Hypothalamus (tissue), 51 donors: ENCODE measurements around the gene IST1.
"Not testable (repeated sequence)": the region's sequence is repeated elsewhere in the genome, so short reads cannot be mapped to it uniquely, and the experiment has no call there.

Source experiments
- DNase-seq, 51 donors: peaks; one replicate each; lab custom pipeline; 2025; lab: John Stamatoyannopoulos, UW

IST1 gene

GRCh38 chr16:71880176-71880575 lies 15.2 kb upstream of the IST1 start:
- no peak for DNase-seq

DNA sequence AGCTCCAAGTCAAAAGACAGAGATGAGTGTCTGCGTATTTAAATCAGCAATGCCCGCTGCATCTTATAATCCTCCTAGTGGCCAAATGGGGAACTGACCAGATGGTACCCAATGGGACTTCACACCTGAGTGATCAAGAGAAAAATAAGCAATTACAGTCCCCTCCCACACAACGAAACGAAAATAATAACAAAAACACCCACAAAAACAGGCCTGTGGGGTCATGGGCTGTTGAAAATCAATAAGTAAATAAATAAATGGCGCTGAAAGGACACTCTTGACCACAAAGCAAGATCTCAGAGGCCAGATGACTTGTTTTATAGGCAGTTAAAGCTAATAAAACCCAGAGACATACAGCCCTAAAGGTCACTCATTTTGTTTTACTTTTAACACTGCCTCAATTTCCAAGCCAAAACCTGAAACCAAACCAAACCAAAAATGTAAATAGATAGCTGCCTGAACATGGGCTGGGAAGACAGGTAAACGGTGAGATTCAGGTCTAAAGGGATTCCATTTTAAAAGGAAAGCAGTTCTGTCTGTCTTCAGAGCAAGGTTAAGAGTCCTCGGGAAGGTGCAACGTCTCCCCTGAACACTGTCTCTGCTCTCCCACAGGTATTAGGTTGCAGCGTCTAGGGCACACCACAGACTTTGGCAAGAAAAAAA lies 12.7 kb upstream of the IST1 start:
- peak in 29 of 51 donors; percentile 2 to 66 (median 25) for DNase-seq

- peak in 33 of 51 donors; percentile 3 to 75 (median 41) for DNase-seq
Observed at GRCh38 chr16:71883168-71883848, 12.0 kb upstream of the IST1 start.

DNA sequence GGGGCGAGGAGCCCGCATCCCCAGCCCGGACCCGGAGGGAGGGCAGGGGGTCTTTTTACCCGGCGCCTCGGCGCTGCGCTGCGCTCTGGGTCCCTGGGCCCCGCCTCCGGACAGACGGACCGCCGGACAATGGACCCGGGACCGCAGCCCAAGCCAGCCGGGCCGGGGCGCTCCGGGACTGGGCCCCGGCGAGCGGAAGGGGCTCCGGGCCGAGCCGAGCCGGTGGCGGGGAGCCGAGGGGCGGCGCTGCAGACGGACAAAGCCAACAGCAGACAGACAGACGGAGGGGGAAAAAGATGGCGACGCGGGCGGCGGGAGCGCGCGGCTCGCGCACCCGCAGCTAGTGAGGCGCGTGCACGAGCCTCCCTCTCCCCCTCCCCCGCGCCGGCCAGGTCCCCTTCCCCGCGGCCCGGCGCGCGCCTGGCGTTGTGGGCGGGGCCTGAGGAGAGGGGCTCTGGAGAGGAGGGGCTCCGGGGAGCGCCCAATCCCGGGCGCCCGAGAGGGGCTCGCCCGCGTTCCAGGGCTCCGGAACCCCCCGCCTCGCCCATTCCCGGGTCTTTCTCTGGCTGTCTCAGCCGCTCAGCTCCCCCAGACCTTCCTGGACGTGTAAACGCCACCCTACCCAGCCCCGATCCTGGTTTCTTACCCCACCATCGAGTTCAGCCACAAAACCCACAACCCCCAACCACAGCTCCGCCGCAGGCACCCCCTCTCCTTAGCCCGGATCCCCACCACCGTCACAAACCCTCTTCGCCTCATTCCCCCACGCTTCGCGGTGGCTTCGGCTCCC lies 11.3 kb upstream of the IST1 start, which contains the start of gene ZNF821:
ZNF821 (minus strand) TSS at position 334 of the 790 bp plus-strand sequence. CDS start 4,236 bp downstream, outside the sequence.
- DNase-seq: peak in 50 of 51 donors; percentile 13 to 84 (median 64)

DNA sequence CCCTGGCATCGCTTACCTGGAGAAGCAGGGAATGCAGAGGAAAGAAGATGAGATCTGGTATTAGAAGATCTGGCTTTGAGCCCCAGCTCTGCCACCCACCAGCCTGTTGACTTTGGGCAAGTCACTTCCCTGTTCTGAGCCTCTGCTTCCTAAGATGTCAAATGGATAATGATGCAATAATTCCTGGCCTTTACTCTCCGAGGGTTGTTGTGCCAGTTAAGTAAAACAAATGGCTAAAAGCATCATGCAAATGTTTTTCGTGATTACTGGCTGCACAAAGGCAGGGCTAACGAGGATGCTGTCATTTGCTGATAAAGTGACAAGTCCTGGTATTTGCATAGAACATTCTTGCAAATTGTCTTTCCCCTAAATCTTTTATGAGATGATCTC lies 10.1 kb upstream of the IST1 start:
- no peak for DNase-seq

- no peak for DNase-seq
Observed at GRCh38 chr16:71889147-71889546, 6.2 kb upstream of the IST1 start.

DNA sequence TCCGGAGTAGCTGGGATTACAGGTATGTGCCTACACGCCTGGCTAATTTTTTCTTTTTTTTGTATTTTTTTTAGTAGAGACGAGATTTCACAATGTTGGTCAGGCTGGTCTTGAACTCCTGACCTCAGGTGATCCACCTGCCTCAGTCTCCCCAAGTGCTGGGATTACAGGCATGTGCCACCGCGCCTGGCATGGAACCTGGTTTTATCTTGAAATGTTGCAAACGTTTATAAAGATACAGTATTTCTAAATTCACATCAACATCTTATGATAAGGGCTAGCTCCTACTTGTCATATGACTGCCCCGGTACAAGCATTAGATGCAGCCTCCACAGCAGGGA lies 1.5 kb upstream of the IST1 start:
- no peak for DNase-seq

DNA sequence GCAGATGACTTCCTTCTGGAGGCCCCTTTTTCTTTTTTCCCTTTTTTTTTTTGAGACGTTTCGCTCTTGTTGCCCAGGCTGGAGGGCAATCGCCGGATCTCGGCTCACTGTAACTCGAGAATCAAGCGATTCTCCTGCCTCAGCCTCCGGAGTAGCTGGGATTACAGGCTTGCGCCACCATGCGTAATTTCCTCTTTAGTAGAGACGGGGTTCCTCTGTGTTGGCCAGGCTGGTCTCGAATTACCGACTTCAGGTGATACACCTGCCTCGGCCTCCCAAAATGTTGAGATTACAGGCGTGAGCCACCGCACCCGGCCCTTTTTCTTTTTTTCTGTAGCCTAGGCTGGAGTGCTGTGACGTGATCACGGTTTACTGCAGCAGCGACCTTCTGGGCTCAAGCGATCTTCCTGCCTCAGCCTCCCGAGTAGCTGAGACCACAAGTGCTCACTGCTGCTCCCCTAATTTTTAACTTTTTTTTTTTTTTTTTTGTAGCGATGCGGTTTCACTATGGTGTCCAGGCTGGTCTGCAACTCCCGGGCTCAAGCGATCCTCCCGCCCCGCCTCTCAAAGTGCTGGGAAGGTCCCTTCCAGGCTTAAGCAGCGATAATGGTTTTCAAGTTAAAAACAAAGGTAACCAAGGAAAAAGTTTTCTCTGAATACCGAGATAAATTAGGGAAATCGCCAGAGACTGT lies 956 bp upstream of the IST1 start:
- DNase-seq: peak in 30 of 51 donors; percentile 8 to 70 (median 29)

- peak in 21 of 51 donors; percentile 30 to 79 (median 49) for DNase-seq
Observed at GRCh38 chr16:71895679-71896365, 491 bp downstream of the IST1 start.

DNA sequence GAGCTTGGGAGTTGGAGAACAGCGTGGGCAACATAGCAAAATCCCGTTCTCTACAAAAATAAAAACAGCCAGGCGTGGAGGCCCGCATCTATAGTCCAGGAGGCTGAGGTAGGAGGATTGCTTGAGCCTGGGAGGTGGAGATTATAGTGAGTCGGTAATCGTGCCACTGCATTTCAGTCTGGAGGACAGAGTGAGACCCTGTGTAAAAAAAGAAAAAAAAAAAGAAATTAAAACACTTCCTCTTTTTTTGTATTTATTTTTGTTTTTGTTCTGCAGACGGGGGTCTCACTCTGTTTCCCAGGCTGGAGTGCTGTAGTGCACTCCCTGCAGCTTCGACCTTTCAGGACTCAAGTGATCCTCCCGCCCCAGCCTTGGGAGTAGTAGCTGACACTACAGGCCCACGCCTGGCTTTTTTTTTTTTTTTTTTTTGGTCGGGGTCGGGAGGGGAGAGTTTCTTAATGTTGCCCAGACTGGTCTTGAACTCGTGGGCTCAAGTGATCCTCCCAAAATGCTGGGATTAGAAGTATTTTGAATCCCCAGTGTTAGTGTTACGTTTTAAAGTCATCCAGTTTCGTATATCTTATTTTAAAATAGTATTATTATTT lies 1.5 kb downstream of the IST1 start:
- DNase-seq: no peak

GRCh38 chr16:71899171-71899570 lies 3.8 kb downstream of the IST1 start:
- DNase-seq: no peak

DNA sequence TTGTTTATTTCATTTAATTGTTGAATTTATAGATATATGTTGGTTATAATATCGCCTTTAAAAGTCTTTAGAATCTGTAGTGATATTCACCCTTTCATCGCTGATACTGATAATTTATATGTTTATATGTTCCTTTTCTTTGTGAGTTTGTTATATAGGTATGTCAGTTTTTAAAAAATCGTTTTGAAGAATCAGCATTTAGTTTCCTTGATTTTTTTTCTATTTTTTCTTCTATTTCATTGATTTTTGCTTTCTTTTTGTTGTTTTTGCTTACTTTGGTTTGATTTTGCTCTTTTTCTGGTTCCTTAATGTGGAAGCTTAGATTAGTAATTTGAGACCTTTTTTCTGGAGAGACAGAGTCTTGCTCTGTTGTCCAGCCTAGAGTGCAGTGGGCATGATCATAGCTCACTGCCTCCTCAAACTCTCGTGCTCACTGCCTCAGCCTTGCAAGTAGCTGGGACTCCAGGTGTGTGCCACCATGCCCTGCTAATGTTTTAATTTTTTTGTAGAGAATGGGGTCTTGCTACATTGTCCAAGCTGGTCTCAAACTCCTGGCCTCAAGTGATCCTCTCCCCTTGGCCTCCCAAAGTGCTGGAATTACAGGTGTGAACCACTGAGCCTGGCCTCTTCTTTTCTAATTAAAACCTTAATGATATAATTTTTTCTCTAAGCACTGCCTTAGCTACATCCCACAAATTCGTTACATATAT lies 7.5 kb downstream of the IST1 start:
- DNase-seq: no peak

- no peak for DNase-seq
Observed at GRCh38 chr16:71903608-71904007, 8.3 kb downstream of the IST1 start.

DNA sequence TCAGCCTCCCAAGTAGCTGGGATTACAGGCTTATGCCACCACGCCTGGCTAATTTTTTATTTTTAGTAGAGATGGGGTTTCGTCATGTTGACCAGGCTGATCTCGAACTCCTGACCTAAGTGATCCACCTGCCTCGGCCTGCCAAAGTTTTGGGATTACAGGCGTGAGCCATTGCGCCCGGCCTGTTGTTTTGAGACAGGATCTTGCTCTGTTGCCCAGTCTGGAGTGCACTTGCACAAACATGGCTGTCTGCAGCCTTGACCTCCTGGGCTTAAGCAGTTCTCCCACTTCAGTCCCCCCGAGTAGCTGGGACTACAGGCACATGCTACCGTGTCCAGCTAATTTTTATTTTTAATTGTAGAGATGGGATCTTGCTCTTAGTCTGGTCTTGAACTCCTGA lies 8.9 kb downstream of the IST1 start:
- no peak for DNase-seq

DNA sequence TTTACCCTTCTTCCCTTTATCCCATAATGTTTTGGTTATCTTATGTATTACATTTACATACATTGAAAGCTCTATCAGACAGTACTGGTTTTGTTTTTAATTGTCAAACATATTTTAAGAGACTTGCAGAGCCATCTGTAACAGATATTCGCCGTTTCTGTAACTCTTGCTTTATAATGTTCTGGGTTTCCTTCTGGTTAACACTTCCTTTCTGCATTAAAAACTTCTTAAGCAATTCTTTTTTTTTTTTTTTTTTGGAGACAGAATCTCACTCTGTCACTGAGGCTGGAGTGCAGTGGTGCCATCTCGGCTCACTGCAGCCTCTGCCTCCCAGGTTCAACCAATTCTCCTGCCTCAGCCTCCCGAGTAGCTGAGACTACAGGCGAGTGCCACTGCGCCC lies 10.4 kb downstream of the IST1 start:
- DNase-seq: not testable (repeated sequence)

GRCh38 chr16:71911121-71911520 lies 15.8 kb downstream of the IST1 start:
- DNase-seq: no peak

GRCh38 chr16:71912534-71913275 lies 17.4 kb downstream of the IST1 start:
- DNase-seq: no peak

DNA sequence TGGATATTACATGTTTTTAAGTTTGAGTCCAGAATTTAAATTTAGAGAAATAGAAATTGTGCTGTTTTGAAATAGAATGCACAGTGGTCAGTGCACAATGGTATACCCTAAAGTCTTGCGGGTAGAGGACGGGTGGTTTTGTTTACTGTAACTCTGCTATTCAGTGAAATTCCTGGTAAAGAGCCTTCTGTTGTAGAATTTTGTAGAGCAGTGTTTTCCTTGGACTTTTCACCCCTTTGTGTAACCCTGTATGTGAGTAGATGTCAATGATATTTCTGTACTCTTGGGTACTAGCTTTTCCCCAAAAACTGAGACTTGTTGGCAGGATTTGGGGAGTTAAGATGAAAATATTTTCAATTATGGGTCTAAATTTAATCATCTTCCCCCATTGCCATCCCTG lies 19.5 kb downstream of the IST1 start:
- DNase-seq: no peak

DNA sequence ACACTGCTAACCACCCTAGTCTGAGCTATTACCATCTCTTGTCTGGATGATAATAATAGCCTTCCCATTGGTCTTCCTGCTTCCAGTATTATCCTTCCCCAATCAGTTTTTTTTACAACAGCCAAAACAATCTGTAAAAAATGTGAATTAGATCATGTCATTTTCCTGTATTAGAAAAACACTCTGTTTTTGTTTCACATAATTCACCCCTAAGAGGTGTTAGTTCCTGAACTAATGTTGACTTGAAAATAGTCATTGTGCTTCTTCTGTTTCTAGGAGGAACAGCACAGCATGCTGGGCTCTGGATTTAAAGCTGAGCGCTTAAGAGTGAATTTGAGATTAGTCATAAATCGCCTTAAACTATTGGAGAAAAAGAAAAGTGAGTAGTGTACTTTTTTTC lies 20.0 kb downstream of the IST1 start:
- no peak for DNase-seq
